Adipose tissue (tissue), 3 donors: ENCODE results near the gene ZNF385B. TPM values are rescaled to one million over a fixed set of nuclear protein-coding genes. Genes with fewer than 3 reads are reported as not detected.

ENCODE experiments used
- H3K27ac ChIP-seq: one replicate; pipeline ENCODE4 v1.5.1; 2013; ENCODE audit warnings: low read depth, low read length
- WGBS, 3 donors: extraction: QIAGEN DNeasy Blood & Tissue Kit; methylation state at CpG; one replicate each; pipeline ENCODE4 v1.1.7; 2013; 5-methylcytosine and 5-hydroxymethylcytosine counted together
- polyA plus RNA-seq, 3 donors: library from polyadenylated mRNA; stranded (reverse); fragments of 200-250 nt; gene quantifications; one replicate each; pipeline ENCODE4 v1.2.3, GENCODE V29; 2013
- donor health status: healthy with polysubstance abuse.
- donor health status: Bipolar disorder and iron deficiency.
- donor health status: healthy.

ZNF385B gene
- polyA plus RNA-seq, 3 donors, result 0.10 to 6.2 (median 0.74) TPM

GRCh38 chr2:179525340-179525739, 336.1 kb downstream of the ZNF385B start:
- H3K27ac ChIP-seq, result no peak overlapping the region
- 56 to 88% (median 80%) methylated on average over 3 of the region's 3 CpGs for WGBS, 3 donors

GRCh38 chr2:179524809-179525339, 336.5 kb downstream of the ZNF385B start:
- no peak overlapping the region for H3K27ac ChIP-seq
- WGBS, 3 donors, result 60 to 65% (median 61%) methylated on average over 5 of the region's 5 CpGs

- no peak overlapping the region for H3K27ac ChIP-seq
- 46 to 58% (median 55%) methylated on average over 1 of the region's 1 CpG for WGBS, 3 donors
Measured at GRCh38 chr2:179521944-179522343, 339.5 kb downstream of the ZNF385B start.

- WGBS, 3 donors, result 83 to 87% (median 86%) methylated on average over 4 of the region's 4 CpGs
- no peak overlapping the region for H3K27ac ChIP-seq
Measured at GRCh38 chr2:179518830-179519229, 342.6 kb downstream of the ZNF385B start.

- 85 to 94% (median 94%) methylated on average over 1 of the region's 1 CpG for WGBS, 3 donors
- no peak overlapping the region for H3K27ac ChIP-seq
Measured at GRCh38 chr2:179513181-179513580, 348.2 kb downstream of the ZNF385B start.

GRCh38 chr2:179512281-179513035, 349.0 kb downstream of the ZNF385B start:
- 86 to 92% (median 91%) methylated on average over 1 of the region's 1 CpG for WGBS, 3 donors
- H3K27ac ChIP-seq, result no peak overlapping the region

GRCh38 chr2:179511105-179511789, 350.2 kb downstream of the ZNF385B start:
- WGBS, 3 donors, result 54 to 70% (median 67%) methylated on average over 4 of the region's 4 CpGs
- H3K27ac ChIP-seq, result no peak overlapping the region

GRCh38 chr2:179495315-179495714, 366.1 kb downstream of the ZNF385B start:
- H3K27ac ChIP-seq, result no peak overlapping the region
- WGBS, 3 donors, result 92 to 93% (median 93%) methylated on average over 4 of the region's 4 CpGs

- WGBS, 3 donors, result 70 to 81% (median 80%) methylated on average over 2 of the region's 2 CpGs
- no peak overlapping the region for H3K27ac ChIP-seq
Measured at GRCh38 chr2:179488563-179488962, 372.8 kb downstream of the ZNF385B start.

GRCh38 chr2:179487010-179487731, 374.2 kb downstream of the ZNF385B start:
- WGBS, 3 donors, result 49 to 64% (median 57%) methylated on average over 5 of the region's 5 CpGs
- no peak overlapping the region for H3K27ac ChIP-seq

GRCh38 chr2:179483131-179483530, 378.3 kb downstream of the ZNF385B start:
- H3K27ac ChIP-seq, result no peak overlapping the region
- WGBS, 3 donors, result 77 to 84% (median 80%) methylated on average over 6 of the region's 6 CpGs

- 52 to 75% (median 54%) methylated on average over 3 of the region's 3 CpGs for WGBS, 3 donors
- no peak overlapping the region for H3K27ac ChIP-seq
Measured at GRCh38 chr2:179479947-179480346, 381.5 kb downstream of the ZNF385B start.

GRCh38 chr2:179478771-179479170, 382.6 kb downstream of the ZNF385B start:
- no peak overlapping the region for H3K27ac ChIP-seq

GRCh38 chr2:179470992-179471391, 390.4 kb downstream of the ZNF385B start:
- H3K27ac ChIP-seq, result no peak overlapping the region
- WGBS, 3 donors, result 44 to 63% (median 47%) methylated on average over 2 of the region's 2 CpGs

- 77 to 85% (median 77%) methylated on average over 3 of the region's 3 CpGs for WGBS, 3 donors
- H3K27ac ChIP-seq, result no peak overlapping the region
Measured at GRCh38 chr2:179470089-179470488, 391.3 kb downstream of the ZNF385B start.

- no peak overlapping the region for H3K27ac ChIP-seq
- WGBS, 3 donors, result 91 to 100% (median 95%) methylated on average over 1 of the region's 1 CpG
Measured at GRCh38 chr2:179467960-179468359, 393.5 kb downstream of the ZNF385B start.

- no peak overlapping the region for H3K27ac ChIP-seq
Measured at GRCh38 chr2:179467111-179467510, 394.3 kb downstream of the ZNF385B start.

GRCh38 chr2:179461420-179461819, 400.0 kb downstream of the ZNF385B start:
- H3K27ac ChIP-seq, result no peak overlapping the region
